SK-N-SH treated with all-trans-retinoic acid at 6 μM for 48 hours (cell line): ENCODE measurements around the gene SF3B3.

Experiments
- ATAC-seq: fragments of 200-7000 bp; cut with Tn5 transposase; 3 replicates; pipeline ENCODE4 v1.9.1; 2020; ENCODE audit warnings: mild to moderate bottlenecking, moderate library complexity
- ARNTL ChIP-seq: fragments of 450-650 bp; formaldehyde crosslinking; IDR thresholded peaks from 2 replicates; pipeline ENCODE4 v1.5.0; 2020; ENCODE audit warnings: low read depth, mild to moderate bottlenecking, moderate library complexity, borderline replicate concordance
- CREB5 ChIP-seq: fragments of 250-450 bp; sonication (Bioruptor Pico); IDR thresholded peaks from 2 replicates; pipeline ENCODE4 v1.5.1; 2020; ENCODE audit warnings: low read depth, mild to moderate bottlenecking, moderate library complexity
- CSDC2 ChIP-seq: fragments of 250-450 bp; sonication (Bioruptor Pico); IDR thresholded peaks from 2 replicates; pipeline ENCODE4 v1.5.0; 2020; ENCODE audit warnings: mild to moderate bottlenecking, moderate library complexity
- CSRNP3 ChIP-seq: fragments of 250-450 bp; sonication (Bioruptor Pico); IDR thresholded peaks from 2 replicates; pipeline ENCODE4 v1.5.1; 2021; ENCODE audit warnings: mild to moderate bottlenecking, moderate library complexity
- ESRRG ChIP-seq: fragments of 250-450 bp; sonication (Bioruptor Pico); IDR thresholded peaks from 2 replicates; pipeline ENCODE4 v1.6.1; 2021; ENCODE audit warnings: mild to moderate bottlenecking
- GLIS3 ChIP-seq: fragments of 250-450 bp; sonication (Bioruptor Pico); IDR thresholded peaks from 2 replicates; pipeline ENCODE4 v1.5.0; 2020; ENCODE audit warnings: mild to moderate bottlenecking, moderate library complexity
- ISL1 ChIP-seq: fragments of 250-450 bp; sonication (Bioruptor Pico); IDR thresholded peaks from 2 replicates; pipeline ENCODE4 v2.1.2; 2022; ENCODE audit warnings: mild to moderate bottlenecking, moderate library complexity
- PATZ1 ChIP-seq: fragments of 250-450 bp; sonication (Bioruptor Pico); IDR thresholded peaks from 2 replicates; pipeline ENCODE4 v1.8.0; 2020; ENCODE audit warnings: mild to moderate bottlenecking, moderate library complexity, borderline replicate concordance
- POU6F1 ChIP-seq: fragments of 250-450 bp; sonication (Bioruptor Pico); IDR thresholded peaks from 2 replicates; pipeline ENCODE4 v1.8.0; 2021; ENCODE audit warnings: low read depth, mild to moderate bottlenecking, moderate library complexity, borderline replicate concordance
- PPARA ChIP-seq: fragments of 250-450 bp; sonication (Bioruptor Pico); IDR thresholded peaks from 2 replicates; pipeline ENCODE4 v1.5.0; 2020; ENCODE audit warnings: mild to moderate bottlenecking, borderline replicate concordance
- RARB ChIP-seq: fragments of 250-450 bp; sonication (Bioruptor Pico); IDR thresholded peaks from 2 replicates; pipeline ENCODE4 v1.8.0; 2021; ENCODE audit warnings: mild to moderate bottlenecking, moderate library complexity
- ZFP3 ChIP-seq: fragments of 250-450 bp; sonication (Bioruptor Pico); IDR thresholded peaks from 2 replicates; pipeline ENCODE4 v1.5.0; 2020; ENCODE audit warnings: mild to moderate bottlenecking, moderate library complexity
- ZNF565 ChIP-seq: fragments of 450-650 bp; formaldehyde crosslinking; conservative IDR thresholded peaks from 2 replicates; pipeline ENCODE4 v1.5.0; 2020; ENCODE audit warnings: low read depth, mild to moderate bottlenecking, moderate library complexity
- ZNF70 ChIP-seq: fragments of 450-650 bp; formaldehyde crosslinking; IDR thresholded peaks from 2 replicates; pipeline ENCODE4 v1.5.0; 2020; ENCODE audit warnings: mild to moderate bottlenecking, moderate library complexity

The SF3B3 gene

GRCh38 chr16:70523743-70524398 is at the start of gene SF3B3:
TSS of gene SF3B3 (plus strand) at chr16:70523816. CDS start at chr16:70526657, 2,841 bp downstream.
- TF ChIP-seq POU6F1 (CRISPR knock-in tag) (0 out of 2 replicates have a peak, but pooled peaks have one; percentile 49), ESRRG (no peak)
- peak; percentile 77 for ATAC-seq

- TF ChIP-seq CREB5 (CRISPR knock-in tag) (no peak), POU6F1 (CRISPR knock-in tag) (no peak), ARNTL (CRISPR knock-in tag) (no peak), CSRNP3 (CRISPR knock-in tag) (no peak), CSDC2 (no peak), PPARA (CRISPR knock-in tag) (no peak), ISL1 (CRISPR knock-in tag) (no peak)
- ATAC-seq, result no peak
Measured at GRCh38 chr16:70474320-70475053, 49.1 kb upstream of the SF3B3 start.

GRCh38 chr16:70475054-70475871 is 48.4 kb upstream of the SF3B3 start:
- TF ChIP-seq ZFP3 (CRISPR knock-in tag) (no peak), ZNF70 (CRISPR knock-in tag) (no peak), ZNF565 (CRISPR knock-in tag) (no peak), ESRRG (no peak), ARNTL (CRISPR knock-in tag) (no peak)
- ATAC-seq, result no peak

GRCh38 chr16:70476272-70477020 is 47.2 kb upstream of the SF3B3 start:
- peak; percentile 85 for ATAC-seq
- TF ChIP-seq RARB (CRISPR knock-in tag) (no peak), PATZ1 (CRISPR knock-in tag) (no peak), ZFP3 (CRISPR knock-in tag) (no peak), CREB5 (CRISPR knock-in tag) (no peak), PPARA (CRISPR knock-in tag) (no peak), ESRRG (no peak), ZNF565 (CRISPR knock-in tag) (no peak), ZNF70 (CRISPR knock-in tag) (no peak), GLIS3 (no peak)
